Fibroblast of lung (primary cell): Measurements from ENCODE around the gene TBC1D17.

Experiments used
- CTCF ChIP-seq, 2 donors: IDR thresholded peaks in 1 of 2; conservative IDR thresholded peaks in 1 of 2; 1 replicate in 1 of 2; 2 replicates in 1 of 2; pipeline ENCODE4 v1.5.1; 2011 to 2012; ENCODE audit warnings: low read length in 2 of 2, control low read depth in 1 of 2, inconsistent platforms in 1 of 2, low read depth in 1 of 2, mild to moderate bottlenecking in 1 of 2
- EZH2 ChIP-seq: IDR thresholded peaks from 2 replicates; pipeline ENCODE4 v1.5.1; 2012; ENCODE audit warnings: low read length, control low read depth, mild to moderate bottlenecking; ENCODE audit errors: missing control alignments

GRCh38 chr19:49866933-49867782, 10.3 kb upstream of the TBC1D17 start, which contains the start of gene PNKP:
- no peak for TF ChIP-seq CTCF (conservative IDR thresholded peaks at IDR 0.05 in 1 of 2, IDR thresholded peaks at IDR 0.05 in 1 of 2; ENCODE audit: low read depth in 1 of 2, low read length in 2 of 2)
- TF ChIP-seq EZH2 = no peak
